Colonic mucosa (tissue), 4 donors: Measurements from ENCODE around the gene TRA2B. TPM values are rescaled to one million over a fixed set of nuclear protein-coding genes. Genes with fewer than 3 reads are reported as not detected.

Source experiments
- DNase-seq: peaks from one replicate; pipeline ENCODE4 v3.0.0-alpha.2; 2020
- H3K27ac ChIP-seq: fragments of 200-600 bp; one replicate; pipeline ENCODE4 v1.8.0; 2021
- H3K27me3 ChIP-seq: fragments of 200-600 bp; one replicate; pipeline ENCODE4 v1.8.0; 2021
- H3K36me3 ChIP-seq: fragments of 200-600 bp; one replicate; pipeline ENCODE4 v1.8.0; 2021
- H3K4me1 ChIP-seq: fragments of 200-600 bp; one replicate; pipeline ENCODE4 v1.8.0; 2021; ENCODE audit warnings: mild to moderate bottlenecking
- H3K4me3 ChIP-seq: fragments of 200-600 bp; one replicate; pipeline ENCODE4 v1.8.0; 2021
- H3K9ac ChIP-seq, 2 donors: one replicate each; pipeline ENCODE4 v1.7.0; 2013; ENCODE audit warnings: control low read depth in 2 of 2, low read depth in 2 of 2, low read length in 2 of 2
- H3K9me3 ChIP-seq: fragments of 200-600 bp; one replicate; pipeline ENCODE4 v1.8.0; 2021
- CTCF ChIP-seq: fragments of 200-600 bp; IDR thresholded peaks from one replicate; pipeline ENCODE4 v1.8.0; 2022; ENCODE audit warnings: antibody characterized with exemption, mild to moderate bottlenecking
- intact Hi-C: fragments of 100-400 bp; cut with DNase I; formaldehyde crosslinking; loops from one replicate; pipeline ENCODE4 v1.14.1; 2022
- total RNA-seq, 2 donors: library from RNA; stranded (reverse); fragmentation: NEBNext Ultra II Directional in 1 of 2; extraction: Animal tissue kit (Norgen Biotek cat#: 25700) in 1 of 2; gene quantifications; one replicate each; pipeline ENCODE4 v1.2.1, GENCODE V29; 2021
- donor health status: healthy.
- donor health status: DM: no; HTN: no; CAD: no.
- donor health status: DM: no; HTN: no; CAD: no.

The TRA2B gene
- total RNA-seq, 2 donors from 2014 or later, result 98.8 to 140 TPM

GRCh38 chr3:185866995-185867394 lies 70.8 kb downstream of the TRA2B start:
- Histone ChIP-seq H3K27me3 (no peaks in the 10 kb centered on the region), H3K9me3 (no peaks in the 10 kb centered on the region), H3K27ac (no peak overlapping the region), H3K9ac (no peak overlapping the region), H3K36me3 (no peaks in the 10 kb centered on the region), H3K4me3 (no peak overlapping the region), H3K4me1 (no peaks in the 10 kb centered on the region)
- no peak for TF ChIP-seq CTCF
- intact Hi-C loops, result no loop called here
- DNase-seq, result no peak

GRCh38 chr3:185866555-185866954 lies 71.3 kb downstream of the TRA2B start:
- DNase-seq, result no peak

More at GRCh38 chr3:185866555-185866954, 71.3 kb downstream of the TRA2B start:
- H3K4me1 ChIP-seq, result no peaks in the 10 kb centered on the region
- intact Hi-C loops, result no loop called here
- H3K27me3 ChIP-seq, result no peaks in the 10 kb centered on the region
- no peak for TF ChIP-seq CTCF
- H3K9ac ChIP-seq, result no peak overlapping the region
- no peak overlapping the region for H3K4me3 ChIP-seq
- no peaks in the 10 kb centered on the region for H3K36me3 ChIP-seq
- H3K9me3 ChIP-seq, result no peaks in the 10 kb centered on the region
- H3K27ac ChIP-seq, result no peak overlapping the region

Other genes with a start within 250 kb of the TRA2B start
- 10 to 100 TPM; 48.7 to 61.2 TPM for gene IGF2BP2, start 113.0 kb downstream of the TRA2B start, total RNA-seq
- gene ETV5, start 171.1 kb upstream of the TRA2B start, total RNA-seq, result 1 to 10 TPM; 3.1 TPM